BLaER1 (cell line): ENCODE measurements around the gene HES5.

Source experiments
- H3K27ac ChIP-seq: shearing (Covaris generic); formaldehyde crosslinking; 2 replicates; pipeline ENCODE4 v1.8.1; 2022
- H3K27me3 ChIP-seq: shearing (Covaris generic); formaldehyde crosslinking; 2 replicates; pipeline ENCODE4 v1.8.1; 2022
- H3K36me3 ChIP-seq: shearing (Covaris generic); formaldehyde crosslinking; 2 replicates; pipeline ENCODE4 v1.8.1; 2022
- H3K4me1 ChIP-seq: shearing (Covaris generic); formaldehyde crosslinking; 2 replicates; pipeline ENCODE4 v1.8.1; 2022
- H3K4me2 ChIP-seq: shearing (Covaris generic); formaldehyde crosslinking; 2 replicates; pipeline ENCODE4 v1.8.1; 2022
- H3K4me3 ChIP-seq: shearing (Covaris generic); formaldehyde crosslinking; 2 replicates; pipeline ENCODE4 v1.8.1; 2022
- H3K9ac ChIP-seq: shearing (Covaris generic); formaldehyde crosslinking; 2 replicates; pipeline ENCODE4 v1.8.1; 2022
- H3K9me3 ChIP-seq: shearing (Covaris generic); formaldehyde crosslinking; 2 replicates; pipeline ENCODE4 v1.8.1; 2022
- H4K20me1 ChIP-seq: shearing (Covaris generic); formaldehyde crosslinking; 2 replicates; pipeline ENCODE4 v1.8.1; 2022
- Cebpa-rat ChIP-seq: shearing (Covaris generic); IDR thresholded peaks from 2 replicates; pipeline ENCODE4 v1.8.1; 2022

The HES5 gene

DNA sequence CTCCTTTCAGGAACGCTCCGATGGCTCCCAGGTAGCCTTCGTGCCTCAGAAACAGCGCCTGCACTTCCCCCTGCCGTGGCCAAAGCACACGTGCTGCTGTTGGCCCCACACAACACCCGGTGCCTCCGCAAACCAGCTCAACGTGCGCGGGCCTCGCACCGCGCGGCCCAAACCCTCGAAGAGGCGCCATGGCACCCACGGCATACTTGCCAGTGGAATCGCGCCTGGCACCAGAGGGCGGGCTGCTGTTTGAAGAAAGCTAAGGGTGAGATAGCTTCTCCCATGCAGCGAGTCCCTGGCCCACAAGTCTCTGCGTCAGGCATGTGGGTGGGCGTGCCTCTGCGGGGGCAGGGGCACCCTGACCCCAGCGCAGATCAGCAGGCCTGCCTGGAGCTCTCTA lies 11.5 kb downstream of the HES5 start:
- no peak for TF ChIP-seq Cebpa-rat
- Histone ChIP-seq H3K36me3 (peaks cover 77% of the 10 kb centered on the region), H3K27ac (peak overlapping the region; percentile 35), H3K9me3 (no peaks in the 10 kb centered on the region), H3K27me3 (no peaks in the 10 kb centered on the region), H4K20me1 (peaks cover 86% of the 10 kb centered on the region), H3K4me3 (no peak overlapping the region), H3K4me2 (peak overlapping the region; percentile 79), H3K9ac (0 out of 2 replicates have a peak overlapping the region, but pooled peaks have one; percentile 6), H3K4me1 (peaks cover 72% of the 10 kb centered on the region)

- Histone ChIP-seq H3K9me3 (no peaks in the 10 kb centered on the region), H4K20me1 (peaks cover 86% of the 10 kb centered on the region), H3K4me1 (peaks cover 69% of the 10 kb centered on the region), H3K4me2 (peak overlapping the region; percentile 79), H3K4me3 (no peak overlapping the region), H3K36me3 (peaks cover 82% of the 10 kb centered on the region), H3K27me3 (no peaks in the 10 kb centered on the region), H3K27ac (0 out of 2 replicates have a peak overlapping the region, but pooled peaks have one; percentile 35), H3K9ac (no peak overlapping the region)
- no peak for TF ChIP-seq Cebpa-rat
Observed at GRCh38 chr1:2517966-2518365, 12.1 kb downstream of the HES5 start.

- Histone ChIP-seq H3K27me3 (no peaks in the 10 kb centered on the region), H3K36me3 (peaks cover 92% of the 10 kb centered on the region), H3K9ac (peak overlapping the region; percentile 34; the same call in 1 of the 2 replicates), H4K20me1 (peaks cover 86% of the 10 kb centered on the region), H3K4me1 (peaks cover 68% of the 10 kb centered on the region), H3K4me2 (peak overlapping the region; percentile 79), H3K27ac (peak overlapping the region; percentile 35; the same call in 1 of the 2 replicates), H3K4me3 (no peak overlapping the region), H3K9me3 (no peaks in the 10 kb centered on the region)
- TF ChIP-seq Cebpa-rat: no peak
Observed at GRCh38 chr1:2516946-2517345, 13.1 kb downstream of the HES5 start.

DNA sequence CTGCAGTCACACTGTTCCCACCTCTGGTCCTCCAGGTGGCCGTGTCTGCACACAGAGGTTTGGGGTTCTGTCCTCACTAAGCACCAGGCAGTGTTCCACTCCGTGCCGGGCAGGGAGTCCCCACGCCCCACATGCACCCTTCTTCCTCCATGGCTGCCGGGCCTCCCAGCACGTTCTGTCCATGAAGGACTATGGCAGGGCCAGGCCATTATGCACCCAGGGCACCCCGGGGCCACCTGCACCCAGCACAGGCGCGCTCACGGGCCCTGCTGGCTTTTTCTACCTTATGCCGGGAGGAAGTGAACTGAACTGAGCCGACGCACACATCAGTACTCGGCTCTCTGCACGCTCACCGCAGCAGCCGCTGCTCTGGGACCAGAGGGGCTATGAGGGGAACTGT lies 13.9 kb downstream of the HES5 start:
- no peak for TF ChIP-seq Cebpa-rat
- peaks cover 82% of the 10 kb centered on the region for H4K20me1 ChIP-seq
- no peak overlapping the region for H3K27ac ChIP-seq
- H3K9me3 ChIP-seq: no peaks in the 10 kb centered on the region
- H3K36me3 ChIP-seq: peaks cover 94% of the 10 kb centered on the region
- H3K4me2 ChIP-seq: no peak overlapping the region
- H3K4me3 ChIP-seq: no peak overlapping the region
- H3K9ac ChIP-seq: no peak overlapping the region
- peaks cover 60% of the 10 kb centered on the region for H3K4me1 ChIP-seq
- no peaks in the 10 kb centered on the region for H3K27me3 ChIP-seq

DNA sequence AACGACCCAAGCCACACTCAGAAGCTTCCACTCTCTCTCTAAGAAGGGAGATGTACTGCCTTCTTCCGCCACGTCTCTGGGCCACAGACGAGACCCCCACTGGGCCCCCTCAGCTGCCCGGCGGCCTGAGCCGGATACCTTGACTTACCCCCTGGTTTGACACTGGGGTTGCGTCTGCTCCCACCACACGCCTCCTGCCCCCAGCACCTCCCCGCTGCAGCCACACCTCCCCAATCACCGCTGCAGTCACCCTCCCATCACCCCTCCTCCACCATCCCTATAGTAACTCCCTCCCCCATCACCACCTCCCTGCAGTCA lies 14.3 kb downstream of the HES5 start:
- Histone ChIP-seq H3K4me2 (no peak overlapping the region), H3K9me3 (no peaks in the 10 kb centered on the region), H3K27me3 (no peaks in the 10 kb centered on the region), H4K20me1 (peaks cover 78% of the 10 kb centered on the region), H3K4me1 (peaks cover 56% of the 10 kb centered on the region), H3K4me3 (no peak overlapping the region), H3K36me3 (peaks cover 94% of the 10 kb centered on the region), H3K27ac (no peak overlapping the region), H3K9ac (no peak overlapping the region)
- TF ChIP-seq Cebpa-rat: no peak

DNA sequence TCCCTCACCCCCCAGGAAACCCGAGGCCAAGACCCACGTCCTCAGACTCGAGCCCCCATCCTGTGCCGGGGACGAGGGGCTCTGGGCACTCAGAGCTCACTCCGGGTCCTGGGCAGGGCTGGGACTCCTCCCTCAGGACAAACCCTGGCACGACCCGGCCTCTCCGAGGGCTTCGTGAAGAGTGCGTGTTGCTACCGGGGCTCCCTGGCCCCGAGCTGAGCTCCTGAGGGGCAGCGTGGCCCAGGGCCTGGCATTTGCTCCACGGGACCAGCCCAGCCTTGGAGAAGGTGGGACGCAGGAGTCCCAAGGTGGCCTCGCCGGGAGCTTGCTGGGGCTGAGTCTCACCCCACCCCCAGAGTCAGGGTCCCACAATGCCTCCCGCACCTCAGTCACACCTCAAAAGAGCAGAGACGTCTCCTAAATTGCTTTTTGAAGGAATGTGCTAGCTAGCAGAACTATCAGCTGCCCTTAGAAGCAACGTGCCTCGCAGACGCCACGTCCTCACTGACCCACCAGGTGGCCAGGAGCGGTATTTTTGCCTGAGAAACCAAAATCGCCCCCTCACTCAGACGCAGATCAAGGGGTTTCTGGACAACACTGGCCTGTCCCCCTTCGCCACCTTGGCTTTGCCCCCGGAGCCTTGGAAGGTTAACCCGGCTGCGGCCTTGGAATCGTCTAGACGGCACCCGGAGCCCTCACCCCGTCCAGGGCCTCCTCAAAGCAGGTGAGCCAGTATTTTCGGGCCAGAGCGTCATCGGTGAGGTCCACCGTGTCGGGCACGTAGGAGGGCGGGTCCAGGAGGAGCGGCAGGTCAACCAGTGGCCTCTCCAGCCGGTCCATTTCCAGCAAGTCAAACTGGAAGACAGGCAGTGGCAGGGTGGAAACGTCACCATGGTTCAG lies 14.9 kb downstream of the HES5 start:
- H3K4me1 ChIP-seq: peaks cover 51% of the 10 kb centered on the region
- H3K9ac ChIP-seq: no peak overlapping the region
- no peak for TF ChIP-seq Cebpa-rat
- peaks cover 76% of the 10 kb centered on the region for H4K20me1 ChIP-seq
- no peaks in the 10 kb centered on the region for H3K27me3 ChIP-seq
- no peak overlapping the region for H3K4me3 ChIP-seq
- no peak overlapping the region for H3K4me2 ChIP-seq
- peaks cover 95% of the 10 kb centered on the region for H3K36me3 ChIP-seq
- H3K27ac ChIP-seq: no peak overlapping the region
- no peaks in the 10 kb centered on the region for H3K9me3 ChIP-seq

- H4K20me1 ChIP-seq: peaks cover 76% of the 10 kb centered on the region
- H3K27me3 ChIP-seq: no peaks in the 10 kb centered on the region
- no peak overlapping the region for H3K4me3 ChIP-seq
- H3K27ac ChIP-seq: no peak overlapping the region
- peaks cover 97% of the 10 kb centered on the region for H3K36me3 ChIP-seq
- H3K4me2 ChIP-seq: no peak overlapping the region
- TF ChIP-seq Cebpa-rat: no peak
- H3K9ac ChIP-seq: no peak overlapping the region
- H3K9me3 ChIP-seq: no peaks in the 10 kb centered on the region
- H3K4me1 ChIP-seq: peaks cover 41% of the 10 kb centered on the region
Observed at GRCh38 chr1:2513939-2514652, 16.0 kb downstream of the HES5 start.

DNA sequence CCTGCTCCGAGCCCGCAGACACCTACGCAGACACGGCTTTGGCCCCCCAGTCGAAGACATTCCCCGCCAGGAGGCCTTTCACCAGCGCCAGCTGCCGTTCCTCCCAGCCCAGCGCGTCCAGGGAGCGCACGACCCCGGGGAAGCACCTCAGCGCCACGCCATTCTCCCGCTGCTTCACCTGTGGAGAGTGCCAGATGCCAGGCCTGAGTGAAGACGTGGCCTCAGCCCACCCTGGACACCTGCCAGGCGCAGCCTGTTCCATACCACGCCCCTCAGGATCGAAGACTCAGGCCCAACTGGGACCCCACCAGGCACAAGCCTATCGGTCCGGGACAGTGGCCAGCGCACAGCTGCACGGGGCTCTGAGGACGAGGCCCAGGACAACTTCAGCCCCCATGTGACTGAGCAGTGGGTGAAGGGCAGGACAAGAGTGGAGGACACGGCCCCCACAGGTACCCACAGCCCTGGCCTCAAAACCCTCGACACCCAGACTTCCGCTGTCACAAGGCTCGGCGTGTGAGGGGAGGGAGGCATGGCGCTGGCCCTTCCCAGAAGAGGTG lies 17.1 kb downstream of the HES5 start:
- no peak for TF ChIP-seq Cebpa-rat
- H3K4me1 ChIP-seq: peaks cover 30% of the 10 kb centered on the region
- peaks cover 97% of the 10 kb centered on the region for H3K36me3 ChIP-seq
- H3K9me3 ChIP-seq: no peaks in the 10 kb centered on the region
- H4K20me1 ChIP-seq: peaks cover 76% of the 10 kb centered on the region
- H3K9ac ChIP-seq: no peak overlapping the region
- 0 out of 2 replicates have a peak overlapping the region, but pooled peaks have one; percentile 22 for H3K27ac ChIP-seq
- H3K27me3 ChIP-seq: no peaks in the 10 kb centered on the region
- H3K4me2 ChIP-seq: no peak overlapping the region
- H3K4me3 ChIP-seq: no peak overlapping the region

GRCh38 chr1:2510366-2511155 lies 19.5 kb downstream of the HES5 start:
- peaks cover 85% of the 10 kb centered on the region for H3K36me3 ChIP-seq
- H3K27ac ChIP-seq: no peak overlapping the region
- H3K4me1 ChIP-seq: peaks cover 25% of the 10 kb centered on the region
- no peaks in the 10 kb centered on the region for H3K27me3 ChIP-seq
- TF ChIP-seq Cebpa-rat: no peak
- no peak overlapping the region for H3K4me2 ChIP-seq
- H3K9me3 ChIP-seq: no peaks in the 10 kb centered on the region
- peaks cover 76% of the 10 kb centered on the region for H4K20me1 ChIP-seq
- no peak overlapping the region for H3K9ac ChIP-seq
- no peak overlapping the region for H3K4me3 ChIP-seq
